Gastrocnemius medialis (tissue), 4 donors: Measurements from ENCODE around the gene CD72.

Experiments
- CTCF ChIP-seq, 5 experiments: fragments of 450-650 bp in 3 of 5; fragments of 200-600 bp in 2 of 5; sonication (generic) in 2 of 5; IDR thresholded peaks in 4 of 5; conservative IDR thresholded peaks in 1 of 5; 1 replicate in 4 of 5; 2 replicates in 1 of 5; pipeline ENCODE4 v1.5.1; 2016 to 2019; ENCODE audit warnings: antibody characterized with exemption in 5 of 5, mild to moderate bottlenecking in 3 of 5, moderate library complexity in 3 of 5
- POLR2A ChIP-seq, 2 donors: fragments of 450-650 bp; IDR thresholded peaks; one replicate each; pipeline ENCODE4 v1.6.1; 2017; ENCODE audit warnings: antibody characterized with exemption in 2 of 2, mild to moderate bottlenecking in 2 of 2, moderate library complexity in 2 of 2

- no peak for TF ChIP-seq POLR2A (IDR thresholded peaks at IDR 0.05)
- TF ChIP-seq CTCF (IDR thresholded peaks at IDR 0.05 in 4 of 5, conservative IDR thresholded peaks at IDR 0.05 in 1 of 5): no peak
Observed at GRCh38 chr9:35609820-35610163, 8.4 kb downstream of the CD72 start.
